ENCODE results near the gene RAD50. TPM values are rescaled to one million over a fixed set of nuclear protein-coding genes. Genes with fewer than 3 reads are reported as not detected.

Gene RAD50
- total and polyA plus RNA-seq, 10 of the 15 experiments (the other 5 are each of a cell fraction or from before 2014, with no cell fraction given): 12.8 to 68.6 (median 47.0) TPM

GRCh38 chr5:132641241-132641723 lies 84.5 kb downstream of the RAD50 start (continued):
- TF ChIP-seq, protein P1, sequence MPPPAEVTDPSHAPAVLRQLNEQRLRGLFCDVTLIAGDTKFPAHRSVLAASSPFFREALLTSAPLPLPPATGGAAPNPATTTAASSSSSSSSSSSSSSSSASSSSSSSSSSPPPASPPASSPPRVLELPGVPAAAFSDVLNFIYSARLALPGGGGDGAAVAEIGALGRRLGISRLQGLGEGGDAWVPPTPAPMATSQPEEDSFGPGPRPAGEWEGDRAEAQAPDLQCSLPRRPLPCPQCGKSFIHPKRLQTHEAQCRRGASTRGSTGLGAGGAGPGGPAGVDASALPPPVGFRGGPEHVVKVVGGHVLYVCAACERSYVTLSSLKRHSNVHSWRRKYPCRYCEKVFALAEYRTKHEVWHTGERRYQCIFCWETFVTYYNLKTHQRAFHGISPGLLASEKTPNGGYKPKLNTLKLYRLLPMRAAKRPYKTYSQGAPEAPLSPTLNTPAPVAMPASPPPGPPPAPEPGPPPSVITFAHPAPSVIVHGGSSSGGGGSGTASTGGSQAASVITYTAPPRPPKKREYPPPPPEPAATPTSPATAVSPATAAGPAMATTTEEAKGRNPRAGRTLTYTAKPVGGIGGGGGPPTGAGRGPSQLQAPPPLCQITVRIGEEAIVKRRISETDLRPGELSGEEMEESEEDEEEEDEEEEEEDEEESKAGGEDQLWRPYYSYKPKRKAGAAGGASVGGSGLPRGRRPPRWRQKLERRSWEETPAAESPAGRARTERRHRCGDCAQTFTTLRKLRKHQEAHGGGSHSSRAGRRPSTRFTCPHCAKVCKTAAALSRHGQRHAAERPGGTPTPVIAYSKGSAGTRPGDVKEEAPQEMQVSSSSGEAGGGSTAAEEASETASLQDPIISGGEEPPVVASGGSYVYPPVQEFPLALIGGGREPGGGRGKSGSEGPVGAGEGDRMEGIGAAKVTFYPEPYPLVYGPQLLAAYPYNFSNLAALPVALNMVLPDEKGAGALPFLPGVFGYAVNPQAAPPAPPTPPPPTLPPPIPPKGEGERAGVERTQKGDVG (CRISPR knock-in tag; IDR thresholded peaks at IDR 0.05): no peak
- peak; percentile 71 for TF ChIP-seq CREB1 (IDR thresholded peaks at IDR 0.05; ENCODE audit: low read depth)
- TF ChIP-seq RAD51 (IDR thresholded peaks at IDR 0.05): peak; percentile 36; the same call in 1 of the 2 replicates
- no peak for TF ChIP-seq FOXK2 (IDR thresholded peaks at IDR 0.05)
- peak; percentile 55; the same call in 1 of the 2 replicates for TF ChIP-seq ZBED1 (IDR thresholded peaks at IDR 0.05; ENCODE audit: borderline replicate concordance)
- TF ChIP-seq SMC3 (IDR thresholded peaks at IDR 0.05; ENCODE audit: borderline replicate concordance, low read length): peak; percentile 17; the same call in 1 of the 2 replicates
- peak; percentile 36; the same call in 1 of the 2 replicates for TF ChIP-seq POLR2A (IDR thresholded peaks at IDR 0.05; ENCODE audit: low read depth, low read length)
- no peak for TF ChIP-seq STAT3 (IDR thresholded peaks at IDR 0.05; ENCODE audit: low read depth, low read length)
- no peak for TF ChIP-seq SIX5 (IDR thresholded peaks at IDR 0.05; ENCODE audit: low read depth, low read length, severe bottlenecking)
- TF ChIP-seq NR2F1 (conservative IDR thresholded peaks at IDR 0.05): peak; percentile 47; the same call in 1 of the 2 replicates
- TF ChIP-seq ATF7 (IDR thresholded peaks at IDR 0.05; ENCODE audit: low read depth): peak; percentile 80
- TF ChIP-seq MTA2 (IDR thresholded peaks at IDR 0.05; ENCODE audit: low read depth): peak; percentile 71
- TF ChIP-seq BCL11A (IDR thresholded peaks at IDR 0.05; ENCODE audit: low read depth, low read length): peak; percentile 59; the same call in 1 of the 2 replicates

Data from GM12878 (cell line).